Diencephalon (tissue), 1 donor: ENCODE data around the gene NME3. TPM values are rescaled to one million over a fixed set of nuclear protein-coding genes. Genes with fewer than 3 reads are reported as not detected.

ENCODE experiments used
- small RNA-seq: library from RNA; depleted of rRNA; stranded (forward); fragments of <200 nt; gene quantifications from one replicate; pipeline ENCODE3, GENCODE V24; 2014
- total RNA-seq: library from RNA; depleted of rRNA; stranded (reverse); fragments of >200 nt; gene quantifications from one replicate; pipeline ENCODE4 v1.2.3, GENCODE V29; 2014

Gene NME3
- 23.8 TPM for total RNA-seq

DNA sequence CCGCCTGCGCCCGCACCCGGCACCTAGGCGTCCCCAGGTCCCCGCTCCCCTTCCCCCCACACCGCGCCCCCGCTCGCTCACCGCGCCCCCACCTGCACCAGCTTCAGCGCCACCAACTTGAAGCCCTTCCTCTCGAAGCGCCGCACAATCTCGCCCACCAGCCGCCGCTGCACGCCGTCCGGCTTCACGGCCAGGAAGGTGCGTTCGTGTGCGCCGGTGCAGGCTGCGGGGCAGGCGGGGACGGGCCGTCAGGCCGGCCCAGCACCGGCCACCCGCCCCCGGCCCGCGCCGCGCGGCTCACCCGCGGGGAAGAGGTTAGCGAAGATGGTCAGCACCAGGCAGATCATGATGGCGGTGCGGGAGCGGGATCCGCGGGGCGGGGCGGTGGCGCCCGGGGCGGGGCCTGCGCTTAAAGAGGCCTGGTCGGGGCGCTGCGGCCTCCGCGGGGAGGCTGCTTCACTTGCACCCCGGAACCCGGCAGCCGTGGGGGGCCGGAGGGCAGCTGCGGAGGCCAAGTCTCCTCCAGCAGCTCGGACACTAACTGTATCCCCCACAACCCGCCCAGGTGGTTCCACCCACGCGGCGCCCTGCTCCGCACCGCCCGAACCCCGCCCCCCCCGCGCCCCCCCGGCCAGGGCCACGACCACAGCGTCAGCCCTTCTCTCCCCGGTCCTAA lies at the start of gene NME3:
TSS of gene NME3 (minus strand) at position 356 of the 676 bp plus-strand sequence. CDS start at position 347, 9 bp downstream.

GRCh38 chr16:1793578-1794220 lies 22.4 kb upstream of the NME3 start, which contains the start of gene IGFALS:
IGFALS (minus strand) TSS chr16:1793705; CDS start chr16:1793652, 53 bp downstream.

DNA sequence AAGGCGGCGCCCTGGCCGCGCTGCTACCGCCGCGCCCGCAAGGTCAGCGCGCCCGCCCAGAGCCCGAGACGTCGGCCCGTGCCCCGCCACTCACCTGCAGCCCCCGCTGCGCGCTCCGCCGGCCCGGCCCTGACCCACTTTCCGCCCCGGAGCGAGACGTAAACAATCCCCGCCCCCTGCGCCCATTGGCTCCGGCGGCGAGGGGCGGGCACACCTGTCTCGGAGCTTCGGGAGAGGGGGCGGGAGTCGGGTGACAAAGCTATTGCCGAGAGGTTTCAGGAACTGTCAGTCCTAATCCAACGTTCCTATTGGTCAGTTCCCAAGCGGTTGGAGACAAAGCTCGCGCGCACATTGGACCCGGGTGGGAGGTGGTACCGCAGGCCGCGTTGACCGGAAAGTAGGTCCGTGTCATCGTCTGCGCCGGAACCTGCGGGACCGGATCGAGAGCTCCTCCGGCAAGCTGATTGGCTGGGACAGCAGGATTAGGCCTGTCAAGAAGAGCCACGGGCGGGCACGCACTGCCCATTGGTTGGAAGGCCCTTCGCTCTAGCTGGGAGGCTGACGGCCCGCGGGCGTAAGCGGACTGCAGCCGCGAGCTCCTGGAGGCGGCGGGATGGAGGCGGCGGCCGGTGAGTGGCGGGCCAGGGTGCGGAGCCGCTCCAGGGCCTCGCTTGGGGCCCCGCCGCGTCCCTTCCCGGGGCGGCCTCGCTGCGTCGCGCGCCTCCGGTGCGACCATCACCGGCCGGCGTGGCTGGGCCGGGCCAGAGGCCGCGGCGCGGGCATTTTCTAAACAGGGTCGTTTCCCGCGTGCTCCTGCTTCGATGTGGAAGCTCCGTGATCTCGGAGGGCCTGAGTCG lies 11.3 kb upstream of the NME3 start, which contains the start of the genes NUBP2 and SPSB3:
TSS of gene NUBP2 (plus strand) at position 553 of the 857 bp plus-strand sequence. CDS start at position 614, 61 bp downstream.
TSS of gene SPSB3 (minus strand) at position 164 of the 857 bp plus-strand sequence. CDS start 1,088 bp downstream, outside the sequence.

DNA sequence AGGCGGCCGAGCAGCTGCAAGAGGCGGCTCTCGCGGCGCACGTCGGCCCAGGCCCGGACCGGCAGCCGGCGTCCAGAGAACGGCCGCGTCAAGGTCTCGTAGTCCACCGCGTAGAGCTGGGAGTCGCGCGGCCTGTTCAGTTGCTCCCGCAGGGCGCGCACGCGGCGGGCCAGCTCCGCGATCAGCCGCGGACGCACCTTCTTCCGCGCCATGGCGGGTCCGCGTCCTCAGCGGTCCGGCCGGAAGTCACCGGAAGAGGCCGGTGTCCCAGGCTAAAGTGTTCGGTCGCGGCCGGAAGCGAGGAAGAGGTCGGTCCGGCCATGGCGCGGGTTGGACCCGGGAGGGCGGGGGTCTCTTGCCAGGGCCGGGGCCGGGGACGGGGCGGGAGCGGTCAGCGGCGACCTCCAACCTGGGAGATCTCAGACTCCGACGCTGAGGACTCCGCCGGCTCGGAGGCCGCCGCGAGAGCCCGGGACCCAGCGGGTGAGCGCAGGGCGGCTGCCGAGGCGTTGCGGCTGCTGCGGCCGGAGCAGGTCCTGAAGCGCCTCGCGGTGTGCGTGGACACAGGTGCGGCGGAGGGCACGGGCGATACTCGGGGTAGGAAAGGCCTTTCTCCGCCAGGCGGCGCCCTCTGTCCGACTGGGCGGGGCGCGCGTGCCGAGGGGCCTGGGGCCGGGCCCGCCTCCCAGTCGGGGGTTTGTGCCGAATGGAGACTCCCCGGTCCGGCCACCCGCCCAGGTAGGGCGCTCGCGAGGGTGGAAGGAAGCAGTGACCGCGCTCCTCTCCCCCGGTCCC lies 1.8 kb upstream of the NME3 start, which contains the start of gene MRPS34:
TSS of gene MRPS34 (minus strand) at position 227 of the 795 bp plus-strand sequence. CDS start at position 212, 15 bp downstream.

DNA sequence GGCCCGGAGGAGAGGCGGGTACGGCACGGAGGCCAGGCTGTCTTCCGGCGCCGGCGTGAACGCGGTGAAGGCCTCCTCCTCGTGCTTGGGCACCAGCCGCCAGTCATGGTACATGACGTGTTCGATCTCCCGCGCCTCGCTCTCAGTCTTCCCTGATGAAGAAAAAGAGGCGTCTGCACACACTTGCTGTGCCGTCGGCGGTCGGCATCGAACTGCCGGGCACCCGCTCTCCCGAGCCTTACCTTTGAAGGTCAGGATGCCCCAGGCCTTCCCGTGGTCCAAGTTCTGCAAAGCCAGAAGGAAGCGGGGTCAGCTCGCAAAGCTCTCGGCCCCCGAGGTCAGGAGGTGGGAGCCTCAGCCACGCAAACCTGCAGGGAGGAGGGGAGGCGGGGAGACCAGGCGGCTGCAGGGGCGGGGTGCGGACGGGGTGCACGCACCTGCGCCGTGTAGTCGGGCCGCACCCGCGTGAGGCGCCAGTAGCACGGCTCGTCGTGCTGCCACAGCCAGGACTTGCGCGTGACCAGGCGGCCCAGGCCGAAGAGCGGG lies 1.1 kb upstream of the NME3 start, which contains the start of gene EME2:
TSS of gene EME2 (plus strand) at position 449 of the 546 bp plus-strand sequence. CDS start 418 bp downstream, outside the sequence.

Small RNAs within 50 kb of the gene (small RNA-seq; reads per million reads assigned to genes)
- gene MIR3177, result 0.15 reads per million

Other genes with a start within 250 kb of the NME3 start
- gene TMEM204, start 237.9 kb downstream of the NME3 start, total RNA-seq, result 3.2 TPM
- gene IFT140, start 159.5 kb downstream of the NME3 start, total RNA-seq, result 42.7 TPM
- 10.1 TPM for gene CRAMP1, start 159.2 kb downstream of the NME3 start, total RNA-seq
- 35.1 TPM for gene JPT2, start 93.3 kb downstream of the NME3 start, total RNA-seq
- 85.8 TPM for gene MAPK8IP3, start 65.3 kb downstream of the NME3 start, total RNA-seq
- 12.0 TPM for gene EME2, start 1.3 kb upstream of the NME3 start, total RNA-seq
- 34.4 TPM for gene MRPS34, start 1.6 kb upstream of the NME3 start, total RNA-seq
- 44.5 TPM for gene SPSB3, start 11.0 kb upstream of the NME3 start, total RNA-seq
- 36.2 TPM for gene NUBP2, start 11.4 kb upstream of the NME3 start, total RNA-seq
- not detected for gene IGFALS, start 22.2 kb upstream of the NME3 start, total RNA-seq
- 67.4 TPM for gene HAGH, start 55.3 kb upstream of the NME3 start, total RNA-seq
- 44.3 TPM for gene FAHD1, start 55.7 kb upstream of the NME3 start, total RNA-seq
- 1.8 TPM for gene MEIOB, start 100.6 kb upstream of the NME3 start, total RNA-seq
- gene HS3ST6, start 146.9 kb upstream of the NME3 start, total RNA-seq, result not detected
- gene MSRB1, start 171.7 kb upstream of the NME3 start, total RNA-seq, result 6.7 TPM
- gene RPL3L, start 183.1 kb upstream of the NME3 start, total RNA-seq, result not detected
- 93.0 TPM for gene NDUFB10, start 188.0 kb upstream of the NME3 start, total RNA-seq
- 1,359 TPM for gene RPS2, start 193.3 kb upstream of the NME3 start, total RNA-seq
- gene RNF151, start 195.3 kb upstream of the NME3 start, total RNA-seq, result not detected
- gene TBL3, start 200.5 kb upstream of the NME3 start, total RNA-seq, result 13.1 TPM
- 1.2 TPM for gene NOXO1, start 209.9 kb upstream of the NME3 start, total RNA-seq
- 14.1 TPM for gene GFER, start 212.7 kb upstream of the NME3 start, total RNA-seq
- 112 TPM for gene SYNGR3, start 218.4 kb upstream of the NME3 start, total RNA-seq
- 7.8 TPM for gene ZNF598, start 238.3 kb upstream of the NME3 start, total RNA-seq
- gene NPW, start 248.2 kb upstream of the NME3 start, total RNA-seq, result not detected